ENCODE measurements around the gene VPS36. TPM values are rescaled to one million over a fixed set of nuclear protein-coding genes. Genes with fewer than 3 reads are reported as not detected.

VPS36 gene
- total and polyA plus RNA-seq, 2 of the 13 experiments (the other 11 are each of a cell fraction or from before 2014, with no cell fraction given) = 17.2 to 22.4 TPM

GRCh38 chr13:52455677-52456041 is 5.2 kb upstream of the VPS36 start (continued):
- TF ChIP-seq ZBTB10 (CRISPR knock-in tag; IDR thresholded peaks at IDR 0.05; ENCODE audit: borderline replicate concordance) (peak; percentile 45; the same call in 1 of the 2 replicates), ZKSCAN1 (IDR thresholded peaks at IDR 0.05; ENCODE audit: low read length) (no peak), ZNF619 (CRISPR knock-in tag; IDR thresholded peaks at IDR 0.05) (no peak), UBTF (CRISPR knock-in tag; IDR thresholded peaks at IDR 0.05) (peak; percentile 51; the same call in 1 of the 2 replicates), KAT7 (CRISPR knock-in tag; IDR thresholded peaks at IDR 0.05; ENCODE audit: borderline replicate concordance) (0 out of 2 replicates have a peak, but pooled peaks have one; percentile 42), TAF15 (IDR thresholded peaks at IDR 0.05; ENCODE audit: low read depth, low read length, poor library complexity, severe bottlenecking) (no peak), ZNF674 (CRISPR knock-in tag; IDR thresholded peaks at IDR 0.05; ENCODE audit: low read depth) (no peak), ZNF781 (CRISPR knock-in tag; IDR thresholded peaks at IDR 0.05; ENCODE audit: borderline replicate concordance, not compliant biosample characterization) (no peak), ZNF740 (CRISPR knock-in tag; IDR thresholded peaks at IDR 0.05) (no peak), KDM2A (CRISPR knock-in tag; IDR thresholded peaks at IDR 0.05; ENCODE audit: borderline replicate concordance, low read depth) (no peak; the same call in 1 of the 2 replicates), MATR3 (CRISPR knock-in tag; IDR thresholded peaks at IDR 0.05) (no peak), TAF1 (CRISPR knock-in tag; IDR thresholded peaks at IDR 0.05) (0 out of 2 replicates have a peak, but pooled peaks have one; percentile 7), ZNF772 (CRISPR knock-in tag; IDR thresholded peaks at IDR 0.05) (0 out of 2 replicates have a peak, but pooled peaks have one; percentile 40), ZNF749 (CRISPR knock-in tag; IDR thresholded peaks at IDR 0.05; ENCODE audit: borderline replicate concordance) (0 out of 2 replicates have a peak, but pooled peaks have one; percentile 43), STAT5B (CRISPR knock-in tag; IDR thresholded peaks at IDR 0.05) (no peak), ZBTB20 (CRISPR knock-in tag; IDR thresholded peaks at IDR 0.05; ENCODE audit: borderline replicate concordance, low read depth) (no peak), ZNF574 (CRISPR knock-in tag; IDR thresholded peaks at IDR 0.05) (peak; percentile 42; the same call in 1 of the 2 replicates), CEBPB (IDR thresholded peaks at IDR 0.05; ENCODE audit: borderline replicate concordance, low read depth, low read length) (no peak), EEA1 (CRISPR knock-in tag; IDR thresholded peaks at IDR 0.05; ENCODE audit: borderline replicate concordance) (peak; percentile 30; the same call in 1 of the 2 replicates), SOX5 (CRISPR knock-in tag; IDR thresholded peaks at IDR 0.05; ENCODE audit: borderline replicate concordance) (no peak; the same call in 1 of the 2 replicates), AGO1 (IDR thresholded peaks at IDR 0.05; ENCODE audit: low read depth, low read length, poor library complexity, severe bottlenecking) (peak; percentile 50), ZMYM4 (CRISPR knock-in tag; IDR thresholded peaks at IDR 0.05) (0 out of 2 replicates have a peak, but pooled peaks have one; percentile 41), ZFP1 (CRISPR knock-in tag; IDR thresholded peaks at IDR 0.05) (no peak)

Data from HepG2 (cell line).